GM12892 (cell line): ENCODE data around the gene COQ8B.
"Not testable (repeated sequence)": the region's sequence is repeated elsewhere in the genome, so short reads cannot be mapped to it uniquely, and the experiment has no call there.

ENCODE experiments used
- POLR2A ChIP-seq: IDR thresholded peaks from 2 replicates; pipeline ENCODE4 v1.6.1; 2011; ENCODE audit warnings: low read depth, low read length, control low read depth
- POLR2AphosphoS5 ChIP-seq: IDR thresholded peaks from 2 replicates; pipeline ENCODE4 v1.6.1; 2011; ENCODE audit warnings: low read depth, low read length, control low read depth
- TAF1 ChIP-seq: IDR thresholded peaks from 2 replicates; pipeline ENCODE4 v1.6.1; 2011; ENCODE audit warnings: low read depth, mild to moderate bottlenecking, control low read depth, low read length, borderline replicate concordance

DNA sequence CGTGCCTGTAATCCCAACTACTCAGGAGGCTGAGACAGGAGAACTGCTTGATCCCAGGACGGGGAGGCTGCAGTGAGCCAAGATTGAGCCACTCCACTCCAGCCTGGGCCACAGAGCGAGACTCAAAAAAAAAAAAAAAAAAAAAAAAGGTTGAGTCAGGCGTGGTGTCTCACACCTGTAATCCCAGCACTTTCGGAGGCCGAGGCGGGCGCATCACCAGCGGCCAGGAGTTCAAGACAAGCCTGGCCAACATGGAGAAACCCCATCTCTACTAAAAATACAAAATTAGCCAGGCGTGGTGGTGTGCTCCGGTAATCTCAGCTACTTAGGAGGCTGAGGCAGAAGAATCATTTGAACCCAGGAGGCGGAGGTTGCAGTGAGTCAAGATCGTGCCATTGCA, 49.7 kb upstream of the COQ8B start:
- TF ChIP-seq POLR2A, POLR2AphosphoS5, TAF1: not testable (repeated sequence)
